ENCODE measurements around the gene FSTL4.
A peak's percentile ranks its signal among the peaks of the same experiment; 100 is the strongest.

FSTL4 gene

GRCh38 chr5:133307275-133307674 is 305.1 kb downstream of the FSTL4 start:
- Mint-ChIP-seq H3K4me1 (no peaks in the 10 kb centered on the region), H3K9me3 (no peaks in the 10 kb centered on the region), H3K36me3 (no peaks in the 10 kb centered on the region), H3K4me3 (no peak overlapping the region), H3K27ac (no peak overlapping the region)
- ATAC-seq (no peak), DNase-seq (ENCODE audit: low spot score in 2 of 2) (no peak)

GRCh38 chr5:133304707-133305216 is 307.6 kb downstream of the FSTL4 start:
- no peak for ATAC-seq
- H3K27ac Mint-ChIP-seq = no peak overlapping the region
- no peaks in the 10 kb centered on the region for H3K9me3 Mint-ChIP-seq
- no peak for DNase-seq (ENCODE audit: low spot score in 2 of 2)
- no peaks in the 10 kb centered on the region for H3K4me1 Mint-ChIP-seq
- no peak overlapping the region for H3K4me3 Mint-ChIP-seq
- H3K36me3 Mint-ChIP-seq = no peaks in the 10 kb centered on the region

GRCh38 chr5:133304178-133304577 is 308.2 kb downstream of the FSTL4 start:
- no peaks in the 10 kb centered on the region for H3K36me3 Mint-ChIP-seq
- H3K9me3 Mint-ChIP-seq = no peaks in the 10 kb centered on the region
- no peak overlapping the region for H3K4me3 Mint-ChIP-seq

GRCh38 chr5:133303298-133303697 is 309.0 kb downstream of the FSTL4 start:
- H3K9me3 Mint-ChIP-seq = no peaks in the 10 kb centered on the region
- H3K27ac Mint-ChIP-seq = no peak overlapping the region
- DNase-seq (ENCODE audit: low spot score in 2 of 2) = no peak
- ATAC-seq = no peak
- H3K4me3 Mint-ChIP-seq = no peak overlapping the region
- no peaks in the 10 kb centered on the region for H3K4me1 Mint-ChIP-seq
- H3K36me3 Mint-ChIP-seq = no peaks in the 10 kb centered on the region

More at GRCh38 chr5:133304178-133304577, 308.2 kb downstream of the FSTL4 start:
- no peak overlapping the region for H3K27ac Mint-ChIP-seq
- ATAC-seq = no peak
- H3K4me1 Mint-ChIP-seq = no peaks in the 10 kb centered on the region
- DNase-seq (ENCODE audit: low spot score in 2 of 2) = no peak

- no peaks in the 10 kb centered on the region for H3K36me3 Mint-ChIP-seq
- no peaks in the 10 kb centered on the region for H3K4me1 Mint-ChIP-seq
- ATAC-seq = no peak
- DNase-seq (ENCODE audit: low spot score in 2 of 2) = no peak
- H3K4me3 Mint-ChIP-seq = no peak overlapping the region
- H3K27ac Mint-ChIP-seq = no peak overlapping the region
- H3K9me3 Mint-ChIP-seq = no peaks in the 10 kb centered on the region
Measured at GRCh38 chr5:133299728-133300127, 312.6 kb downstream of the FSTL4 start.

GRCh38 chr5:133299021-133299420 is 313.3 kb downstream of the FSTL4 start:
- no peak overlapping the region for H3K4me3 Mint-ChIP-seq
- H3K27ac Mint-ChIP-seq = no peak overlapping the region
- ATAC-seq (no peak), DNase-seq (ENCODE audit: low spot score in 2 of 2) (no peak)
- H3K36me3 Mint-ChIP-seq = no peaks in the 10 kb centered on the region
- H3K4me1 Mint-ChIP-seq = no peaks in the 10 kb centered on the region
- no peaks in the 10 kb centered on the region for H3K9me3 Mint-ChIP-seq

GRCh38 chr5:133298447-133298846 is 313.9 kb downstream of the FSTL4 start:
- H3K9me3 Mint-ChIP-seq = no peaks in the 10 kb centered on the region
- H3K36me3 Mint-ChIP-seq = no peaks in the 10 kb centered on the region
- no peaks in the 10 kb centered on the region for H3K4me1 Mint-ChIP-seq
- no peak for DNase-seq (ENCODE audit: low spot score in 2 of 2)
- H3K27ac Mint-ChIP-seq = no peak overlapping the region
- peak; percentile 43 for ATAC-seq
- no peak overlapping the region for H3K4me3 Mint-ChIP-seq

- H3K36me3 Mint-ChIP-seq = no peaks in the 10 kb centered on the region
- H3K27ac Mint-ChIP-seq = no peak overlapping the region
- DNase-seq (ENCODE audit: low spot score in 2 of 2) (no peak), ATAC-seq (no peak)
- H3K4me3 Mint-ChIP-seq = no peak overlapping the region
- no peaks in the 10 kb centered on the region for H3K4me1 Mint-ChIP-seq
- H3K9me3 Mint-ChIP-seq = no peaks in the 10 kb centered on the region
Measured at GRCh38 chr5:133297293-133297692, 315.0 kb downstream of the FSTL4 start.

GRCh38 chr5:133296624-133297023 is 315.7 kb downstream of the FSTL4 start:
- ATAC-seq (no peak), DNase-seq (ENCODE audit: low spot score in 2 of 2) (no peak)
- H3K9me3 Mint-ChIP-seq = no peaks in the 10 kb centered on the region
- H3K4me1 Mint-ChIP-seq = no peaks in the 10 kb centered on the region
- H3K4me3 Mint-ChIP-seq = no peak overlapping the region
- H3K36me3 Mint-ChIP-seq = no peaks in the 10 kb centered on the region
- no peak overlapping the region for H3K27ac Mint-ChIP-seq

- H3K9me3 Mint-ChIP-seq = no peaks in the 10 kb centered on the region
- DNase-seq (ENCODE audit: low spot score in 2 of 2) (no peak), ATAC-seq (no peak)
- no peaks in the 10 kb centered on the region for H3K4me1 Mint-ChIP-seq
- no peaks in the 10 kb centered on the region for H3K36me3 Mint-ChIP-seq
- no peak overlapping the region for H3K27ac Mint-ChIP-seq
- no peak overlapping the region for H3K4me3 Mint-ChIP-seq
Measured at GRCh38 chr5:133295520-133295919, 316.8 kb downstream of the FSTL4 start.

- Mint-ChIP-seq H3K36me3 (no peaks in the 10 kb centered on the region), H3K27ac (no peak overlapping the region), H3K4me3 (no peak overlapping the region), H3K4me1 (no peaks in the 10 kb centered on the region), H3K9me3 (no peaks in the 10 kb centered on the region)
- ATAC-seq (no peak), DNase-seq (ENCODE audit: low spot score in 2 of 2) (no peak)
Measured at GRCh38 chr5:133294380-133294779, 318.0 kb downstream of the FSTL4 start.

- ATAC-seq (no peak), DNase-seq (ENCODE audit: low spot score in 2 of 2) (no peak)
- H3K4me1 Mint-ChIP-seq = no peaks in the 10 kb centered on the region
- H3K27ac Mint-ChIP-seq = no peak overlapping the region
- H3K9me3 Mint-ChIP-seq = no peaks in the 10 kb centered on the region
- no peak overlapping the region for H3K4me3 Mint-ChIP-seq
- no peaks in the 10 kb centered on the region for H3K36me3 Mint-ChIP-seq
Measured at GRCh38 chr5:133293960-133294359, 318.4 kb downstream of the FSTL4 start.

- no peak for DNase-seq (ENCODE audit: low spot score in 2 of 2)
- Mint-ChIP-seq H3K27ac (no peak overlapping the region), H3K4me1 (peaks cover 6% of the 10 kb centered on the region), H3K36me3 (no peaks in the 10 kb centered on the region), H3K4me3 (no peak overlapping the region), H3K9me3 (no peaks in the 10 kb centered on the region)
- ATAC-seq = peak; percentile 72
Measured at GRCh38 chr5:133292300-133292699, 320.0 kb downstream of the FSTL4 start.

- Mint-ChIP-seq H3K36me3 (no peaks in the 10 kb centered on the region), H3K4me1 (peaks cover 6% of the 10 kb centered on the region), H3K27ac (no peak overlapping the region), H3K4me3 (no peak overlapping the region), H3K9me3 (no peaks in the 10 kb centered on the region)
- DNase-seq (ENCODE audit: low spot score in 2 of 2) = no peak
- no peak for ATAC-seq
Measured at GRCh38 chr5:133291524-133291923, 320.8 kb downstream of the FSTL4 start.

GRCh38 chr5:133290669-133291240 is 321.6 kb downstream of the FSTL4 start:
- no peaks in the 10 kb centered on the region for H3K9me3 Mint-ChIP-seq
- H3K27ac Mint-ChIP-seq = no peak overlapping the region
- ATAC-seq (no peak), DNase-seq (ENCODE audit: low spot score in 2 of 2) (no peak)
- H3K4me1 Mint-ChIP-seq = peaks cover 6% of the 10 kb centered on the region
- H3K36me3 Mint-ChIP-seq = no peaks in the 10 kb centered on the region
- H3K4me3 Mint-ChIP-seq = no peak overlapping the region

GRCh38 chr5:133289686-133290367 is 322.5 kb downstream of the FSTL4 start:
- Mint-ChIP-seq H3K4me1 (peaks cover 6% of the 10 kb centered on the region), H3K36me3 (no peaks in the 10 kb centered on the region), H3K27ac (no peak overlapping the region), H3K4me3 (no peak overlapping the region), H3K9me3 (no peaks in the 10 kb centered on the region)
- DNase-seq (ENCODE audit: low spot score in 2 of 2) (no peak), ATAC-seq (no peak)

All from stimulated activated effector memory CD8-positive, alpha-beta T cell treated with anti-CD3 and anti-CD28 coated beads, Interleukin-12 subunit alpha, Interleukin-12 subunit beta, amount 100 ng/mL, for 72 hours (primary cell).